HEK293 (cell line): ENCODE data around the gene INPP5F.

Experiments
- KLF1 ChIP-seq: fragments of 450-650 bp; formaldehyde crosslinking; IDR thresholded peaks from 2 replicates; pipeline ENCODE4 v1.5.1; 2016; ENCODE audit warnings: missing biosample characterization, missing genetic modification characterization
- KLF16 ChIP-seq: fragments of 450-650 bp; formaldehyde crosslinking; IDR thresholded peaks from 2 replicates; pipeline ENCODE4 v1.5.1; 2017; ENCODE audit warnings: missing biosample characterization, missing genetic modification characterization
- ZBTB17 ChIP-seq: fragments of 450-650 bp; formaldehyde crosslinking; IDR thresholded peaks from 2 replicates; pipeline ENCODE4 v1.5.1; 2016; ENCODE audit warnings: missing biosample characterization, missing genetic modification characterization
- ZFP41 ChIP-seq: fragments of 450-650 bp; formaldehyde crosslinking; IDR thresholded peaks from 2 replicates; pipeline ENCODE4 v1.5.1; 2016; ENCODE audit warnings: missing biosample characterization, missing genetic modification characterization, borderline replicate concordance
- ZNF23 ChIP-seq: fragments of 450-650 bp; formaldehyde crosslinking; IDR thresholded peaks from 2 replicates; pipeline ENCODE4 v1.5.1; 2016; ENCODE audit warnings: missing biosample characterization, missing genetic modification characterization, borderline replicate concordance
- ZNF37A ChIP-seq: fragments of 450-650 bp; IDR thresholded peaks from 2 replicates; pipeline ENCODE4 v1.5.1; 2018; ENCODE audit warnings: missing biosample characterization, missing genetic modification characterization
- ZNF701 ChIP-seq: fragments of 450-650 bp; formaldehyde crosslinking; IDR thresholded peaks from 2 replicates; pipeline ENCODE4 v1.5.1; 2016; ENCODE audit warnings: missing biosample characterization, missing genetic modification characterization
- ZSCAN16 ChIP-seq: fragments of 450-650 bp; formaldehyde crosslinking; IDR thresholded peaks from 2 replicates; pipeline ENCODE4 v1.5.1; 2016; ENCODE audit warnings: missing biosample characterization, missing genetic modification characterization
- TF ChIP-seq, protein P1 (sequence below): fragments of 450-650 bp; formaldehyde crosslinking; IDR thresholded peaks from 2 replicates; pipeline ENCODE4 v1.5.1; 2016; ENCODE audit warnings: missing biosample characterization, missing genetic modification characterization
- TF ChIP-seq, protein P2 (sequence below): fragments of 450-650 bp; formaldehyde crosslinking; IDR thresholded peaks from 2 replicates; pipeline ENCODE4 v1.5.1; 2016; ENCODE audit warnings: missing biosample characterization, missing genetic modification characterization
- TF ChIP-seq, protein P3 (sequence below): fragments of 450-650 bp; formaldehyde crosslinking; IDR thresholded peaks from 2 replicates; pipeline ENCODE4 v1.5.1; 2016; ENCODE audit warnings: missing biosample characterization, missing genetic modification characterization

DNA sequence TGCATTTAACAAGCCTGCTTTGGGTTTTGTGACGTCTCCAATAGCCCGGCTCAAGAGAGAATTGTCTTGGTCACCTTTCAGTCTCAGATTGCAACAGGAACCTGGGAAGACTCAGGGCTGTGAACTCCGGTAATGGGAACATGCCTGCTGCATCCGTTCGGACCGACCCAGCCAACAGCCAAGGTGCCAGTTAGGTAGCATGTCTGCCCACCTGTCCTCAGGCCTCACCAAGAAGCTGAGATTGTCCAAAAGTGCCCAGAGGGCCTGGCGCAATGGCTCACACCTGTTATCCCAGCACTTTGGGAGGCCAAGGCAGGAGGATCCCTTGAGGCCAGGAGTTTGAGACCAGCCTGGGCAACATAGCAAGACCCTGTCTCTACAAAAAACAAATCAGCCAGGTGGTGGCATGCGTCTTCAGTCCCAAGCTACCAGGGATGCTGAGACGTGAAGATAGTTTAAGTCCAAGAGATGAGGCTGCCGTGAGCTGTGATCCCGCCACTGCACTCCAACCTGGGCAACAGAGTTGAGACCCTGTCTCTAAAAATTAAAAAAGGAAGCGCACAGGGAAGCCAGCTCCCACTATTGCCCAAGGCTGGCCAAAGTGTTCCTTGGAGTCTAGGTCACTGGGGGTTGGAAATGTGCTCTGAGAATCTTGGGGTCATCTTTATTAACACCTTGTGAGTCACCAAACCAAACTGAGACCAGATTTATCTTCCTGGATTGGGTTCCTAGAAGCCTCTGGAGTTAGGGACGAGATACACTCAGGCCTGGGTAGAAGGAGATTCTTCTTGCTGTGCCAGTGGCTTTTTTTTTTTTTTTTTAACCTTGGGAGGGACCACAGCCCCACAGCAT, 47.7 kb upstream of the INPP5F start:
- no peak for TF ChIP-seq ZNF37A (tag by site-specific recombination)
- TF ChIP-seq, protein P1, sequence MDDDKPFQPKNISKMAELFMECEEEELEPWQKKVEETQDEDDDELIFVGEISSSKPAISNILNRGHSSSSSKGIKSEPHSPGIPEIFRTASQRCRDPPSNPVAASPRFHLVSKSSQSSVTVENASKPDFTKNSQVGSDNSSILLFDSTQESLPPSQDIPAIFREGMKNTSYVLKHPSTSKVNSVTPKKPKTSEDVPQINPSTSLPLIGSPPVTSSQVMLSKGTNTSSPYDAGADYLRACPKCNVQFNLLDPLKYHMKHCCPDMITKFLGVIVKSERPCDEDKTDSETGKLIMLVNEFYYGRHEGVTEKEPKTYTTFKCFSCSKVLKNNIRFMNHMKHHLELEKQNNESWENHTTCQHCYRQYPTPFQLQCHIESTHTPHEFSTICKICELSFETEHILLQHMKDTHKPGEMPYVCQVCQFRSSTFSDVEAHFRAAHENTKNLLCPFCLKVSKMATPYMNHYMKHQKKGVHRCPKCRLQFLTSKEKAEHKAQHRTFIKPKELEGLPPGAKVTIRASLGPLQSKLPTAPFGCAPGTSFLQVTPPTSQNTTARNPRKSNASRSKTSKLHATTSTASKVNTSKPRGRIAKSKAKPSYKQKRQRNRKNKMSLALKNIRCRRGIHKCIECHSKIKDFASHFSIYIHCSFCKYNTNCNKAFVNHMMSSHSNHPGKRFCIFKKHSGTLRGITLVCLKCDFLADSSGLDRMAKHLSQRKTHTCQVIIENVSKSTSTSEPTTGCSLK (tag by site-specific recombination): no peak
- TF ChIP-seq, protein P2, sequence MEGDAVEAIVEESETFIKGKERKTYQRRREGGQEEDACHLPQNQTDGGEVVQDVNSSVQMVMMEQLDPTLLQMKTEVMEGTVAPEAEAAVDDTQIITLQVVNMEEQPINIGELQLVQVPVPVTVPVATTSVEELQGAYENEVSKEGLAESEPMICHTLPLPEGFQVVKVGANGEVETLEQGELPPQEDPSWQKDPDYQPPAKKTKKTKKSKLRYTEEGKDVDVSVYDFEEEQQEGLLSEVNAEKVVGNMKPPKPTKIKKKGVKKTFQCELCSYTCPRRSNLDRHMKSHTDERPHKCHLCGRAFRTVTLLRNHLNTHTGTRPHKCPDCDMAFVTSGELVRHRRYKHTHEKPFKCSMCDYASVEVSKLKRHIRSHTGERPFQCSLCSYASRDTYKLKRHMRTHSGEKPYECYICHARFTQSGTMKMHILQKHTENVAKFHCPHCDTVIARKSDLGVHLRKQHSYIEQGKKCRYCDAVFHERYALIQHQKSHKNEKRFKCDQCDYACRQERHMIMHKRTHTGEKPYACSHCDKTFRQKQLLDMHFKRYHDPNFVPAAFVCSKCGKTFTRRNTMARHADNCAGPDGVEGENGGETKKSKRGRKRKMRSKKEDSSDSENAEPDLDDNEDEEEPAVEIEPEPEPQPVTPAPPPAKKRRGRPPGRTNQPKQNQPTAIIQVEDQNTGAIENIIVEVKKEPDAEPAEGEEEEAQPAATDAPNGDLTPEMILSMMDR (tag by site-specific recombination): no peak
- TF ChIP-seq, protein P3, sequence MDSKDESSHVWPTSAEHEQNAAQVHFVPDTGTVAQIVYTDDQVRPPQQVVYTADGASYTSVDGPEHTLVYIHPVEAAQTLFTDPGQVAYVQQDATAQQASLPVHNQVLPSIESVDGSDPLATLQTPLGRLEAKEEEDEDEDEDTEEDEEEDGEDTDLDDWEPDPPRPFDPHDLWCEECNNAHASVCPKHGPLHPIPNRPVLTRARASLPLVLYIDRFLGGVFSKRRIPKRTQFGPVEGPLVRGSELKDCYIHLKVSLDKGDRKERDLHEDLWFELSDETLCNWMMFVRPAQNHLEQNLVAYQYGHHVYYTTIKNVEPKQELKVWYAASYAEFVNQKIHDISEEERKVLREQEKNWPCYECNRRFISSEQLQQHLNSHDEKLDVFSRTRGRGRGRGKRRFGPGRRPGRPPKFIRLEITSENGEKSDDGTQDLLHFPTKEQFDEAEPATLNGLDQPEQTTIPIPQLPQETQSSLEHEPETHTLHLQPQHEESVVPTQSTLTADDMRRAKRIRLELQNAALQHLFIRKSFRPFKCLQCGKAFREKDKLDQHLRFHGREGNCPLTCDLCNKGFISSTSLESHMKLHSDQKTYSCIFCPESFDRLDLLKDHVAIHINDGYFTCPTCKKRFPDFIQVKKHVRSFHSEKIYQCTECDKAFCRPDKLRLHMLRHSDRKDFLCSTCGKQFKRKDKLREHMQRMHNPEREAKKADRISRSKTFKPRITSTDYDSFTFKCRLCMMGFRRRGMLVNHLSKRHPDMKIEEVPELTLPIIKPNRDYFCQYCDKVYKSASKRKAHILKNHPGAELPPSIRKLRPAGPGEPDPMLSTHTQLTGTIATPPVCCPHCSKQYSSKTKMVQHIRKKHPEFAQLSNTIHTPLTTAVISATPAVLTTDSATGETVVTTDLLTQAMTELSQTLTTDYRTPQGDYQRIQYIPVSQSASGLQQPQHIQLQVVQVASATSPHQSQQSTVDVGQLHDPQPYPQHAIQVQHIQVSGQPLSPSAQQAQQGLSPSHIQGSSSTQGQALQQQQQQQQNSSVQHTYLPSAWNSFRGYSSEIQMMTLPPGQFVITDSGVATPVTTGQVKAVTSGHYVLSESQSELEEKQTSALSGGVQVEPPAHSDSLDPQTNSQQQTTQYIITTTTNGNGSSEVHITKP (tag by site-specific recombination): no peak
- no peak for TF ChIP-seq ZNF701
- no peak for TF ChIP-seq ZBTB17
- TF ChIP-seq KLF16 (tag by site-specific recombination): no peak
- TF ChIP-seq ZNF23 (tag by site-specific recombination): no peak
- no peak for TF ChIP-seq ZFP41
- TF ChIP-seq KLF1 (tag by site-specific recombination): no peak
- TF ChIP-seq ZSCAN16 (tag by site-specific recombination): no peak
